Natural killer cell (primary cell): ENCODE data around the gene TMEM62. TPM values are rescaled to one million over a fixed set of nuclear protein-coding genes. Genes with fewer than 3 reads are reported as not detected.

ENCODE experiments used
- ATAC-seq, 3 donors: fragments of 150-1000 bp in 2 of 3; fragments of 200-7000 bp in 1 of 3; cut with Tn5 transposase; 1 replicate in 1 of 3; 2 replicates in 2 of 3; pipeline ENCODE4 v1.10.0; 2021; ENCODE audit warnings: mild to moderate bottlenecking in 2 of 3, moderate library complexity in 2 of 3
- DNase-seq, 2 donors: peaks; one replicate each; pipeline versions ENCODE4 v3.0.0 to v3.0.0-alpha.2; 2013 to 2021; ENCODE audit warnings: mixed read lengths in 1 of 2
- H3K27ac ChIP-seq: one replicate; pipeline ENCODE4 v1.5.1; 2013; ENCODE audit warnings: mild to moderate bottlenecking, low read length
- H3K27me3 ChIP-seq: one replicate; pipeline ENCODE4 v1.6.1; 2013; ENCODE audit warnings: low read length; ENCODE audit not compliant: control insufficient read depth, insufficient read depth
- H3K36me3 ChIP-seq: one replicate; pipeline ENCODE4 v1.6.1; 2013; ENCODE audit warnings: low read length; ENCODE audit not compliant: control insufficient read depth, insufficient read depth
- H3K4me1 ChIP-seq: one replicate; pipeline ENCODE4 v1.6.1; 2013; ENCODE audit warnings: low read length; ENCODE audit not compliant: control insufficient read depth, insufficient read depth
- H3K4me3 ChIP-seq: one replicate; pipeline ENCODE4 v1.5.1; 2013; ENCODE audit warnings: low read length
- H3K9me3 ChIP-seq: one replicate; pipeline ENCODE4 v1.6.1; 2013; ENCODE audit warnings: low read length; ENCODE audit not compliant: control insufficient read depth, insufficient read depth
- H3K27ac Mint-ChIP-seq, 2 donors: one replicate each; pipeline ENCODE4 v1.8.0; 2022; ENCODE audit warnings: mild to moderate bottlenecking in 2 of 2, mixed read lengths in 2 of 2, moderate library complexity in 1 of 2
- H3K27me3 Mint-ChIP-seq, 2 donors: one replicate each; pipeline ENCODE4 v1.8.0; 2022; ENCODE audit warnings: low read depth in 2 of 2, mixed read lengths in 2 of 2
- H3K36me3 Mint-ChIP-seq: one replicate; pipeline ENCODE4 v1.8.0; 2022; ENCODE audit warnings: mixed read lengths
- H3K4me1 Mint-ChIP-seq, 2 donors: one replicate each; pipeline ENCODE4 v1.8.0; 2022; ENCODE audit warnings: mixed read lengths in 2 of 2
- H3K4me3 Mint-ChIP-seq: one replicate; pipeline ENCODE4 v1.8.0; 2022; ENCODE audit warnings: mild to moderate bottlenecking, moderate library complexity, mixed read lengths
- H3K9me3 Mint-ChIP-seq, 2 donors: one replicate each; pipeline ENCODE4 v1.8.0; 2022; ENCODE audit warnings: mixed read lengths in 2 of 2
- CTCF ChIP-seq: fragments of 200-600 bp; IDR thresholded peaks from one replicate; pipeline ENCODE4 v1.8.0; 2022; ENCODE audit warnings: antibody characterized with exemption
- WGBS: methylation state at CpG from one replicate; pipeline ENCODE4 v1.1.7; 2013; ENCODE audit warnings: missing lambda C conversion rate; ENCODE audit not compliant: insufficient coverage; 5-methylcytosine and 5-hydroxymethylcytosine counted together
- intact Hi-C: fragments of 100-400 bp; cut with micrococcal nuclease; formaldehyde crosslinking; loops from one replicate; pipeline ENCODE4 v1.14.2; 2022
- total RNA-seq, 4 donors: library from RNA; stranded (reverse); fragments of 120-200 nt in 1 of 4; gene quantifications; one replicate each; pipeline versions ENCODE4 v1.2.3 to v1.2.4, GENCODE V29; 2013 to 2022

TMEM62 gene
- total RNA-seq, 3 donors from 2014 or later (not counting 1 experiment from before 2014, with no cell fraction given), result 39.4 to 43.8 (median 40.8) TPM

- Histone ChIP-seq H3K36me3 (peaks cover 34% of the 10 kb centered on the region), H3K27ac (no peak overlapping the region), H3K27me3 (no peaks in the 10 kb centered on the region), H3K4me1 (peaks cover 12% of the 10 kb centered on the region), H3K9me3 (no peaks in the 10 kb centered on the region), H3K4me3 (no peak overlapping the region)
- Mint-ChIP-seq H3K9me3 (no peaks in the 10 kb centered on the region), H3K4me3 (peak overlapping the region; percentile 90), H3K36me3 (peaks cover 20% of the 10 kb centered on the region), H3K4me1 (peaks cover 16 to 29% of the 10 kb centered on the region in 2 donors), H3K27ac (peak overlapping the region; percentile 84 to 97), H3K27me3 (no peaks in the 10 kb centered on the region)
- no peak for TF ChIP-seq CTCF
- DNase-seq (no peak), ATAC-seq (no peak)
- intact Hi-C loops, result no loop called here
- 96% methylated on average over 3 of the region's 3 CpGs for WGBS
These were observed 2.0 kb downstream of the TMEM62 start for GRCh38 chr15:43135351-43135750.

GRCh38 chr15:43143203-43143941, 10.0 kb downstream of the TMEM62 start:
- H3K4me3 ChIP-seq, result no peak overlapping the region
- Mint-ChIP-seq H3K9me3 (no peaks in the 10 kb centered on the region), H3K27ac (peak overlapping the region; percentile 42 to 45), H3K27me3 (no peaks in the 10 kb centered on the region), H3K4me3 (no peak overlapping the region), H3K4me1 (peaks cover 12 to 13% of the 10 kb centered on the region in 2 donors), H3K36me3 (peaks cover 28% of the 10 kb centered on the region)
- no peaks in the 10 kb centered on the region for H3K27me3 ChIP-seq
- H3K9me3 ChIP-seq, result no peaks in the 10 kb centered on the region
- intact Hi-C loops, result no loop called here
- no peaks in the 10 kb centered on the region for H3K4me1 ChIP-seq
- no peak for DNase-seq
- no peak overlapping the region for H3K27ac ChIP-seq
- no peak for ATAC-seq
- H3K36me3 ChIP-seq, result peaks cover 51% of the 10 kb centered on the region
- 97% methylated on average over 4 of the region's 4 CpGs for WGBS
- TF ChIP-seq CTCF, result no peak

GRCh38 chr15:43144512-43144911, 11.1 kb downstream of the TMEM62 start:
- H3K27ac Mint-ChIP-seq, result peak overlapping the region; percentile 42 to 45
- DNase-seq, result no peak
- no peak overlapping the region for H3K4me3 Mint-ChIP-seq
- ATAC-seq, result no peak
- intact Hi-C loops, result no loop called here
- H3K27me3 Mint-ChIP-seq, result no peaks in the 10 kb centered on the region
- Histone ChIP-seq H3K36me3 (peaks cover 49% of the 10 kb centered on the region), H3K4me1 (no peaks in the 10 kb centered on the region), H3K27ac (no peak overlapping the region), H3K9me3 (no peaks in the 10 kb centered on the region), H3K27me3 (no peaks in the 10 kb centered on the region), H3K4me3 (no peak overlapping the region)
- no peaks in the 10 kb centered on the region for H3K9me3 Mint-ChIP-seq
- no peak for TF ChIP-seq CTCF
- H3K36me3 Mint-ChIP-seq, result peaks cover 24% of the 10 kb centered on the region
- peaks cover 12 to 13% of the 10 kb centered on the region in 2 donors for H3K4me1 Mint-ChIP-seq

- no peaks in the 10 kb centered on the region for H3K27me3 Mint-ChIP-seq
- no peak for TF ChIP-seq CTCF
- peaks cover 12 to 14% of the 10 kb centered on the region in 2 donors for H3K4me1 Mint-ChIP-seq
- Histone ChIP-seq H3K4me3 (no peak overlapping the region), H3K4me1 (no peaks in the 10 kb centered on the region), H3K27ac (no peak overlapping the region), H3K36me3 (peaks cover 48% of the 10 kb centered on the region), H3K9me3 (no peaks in the 10 kb centered on the region), H3K27me3 (no peaks in the 10 kb centered on the region)
- H3K4me3 Mint-ChIP-seq, result no peak overlapping the region
- DNase-seq (no peak), ATAC-seq (no peak)
- intact Hi-C loops, result no loop called here
- H3K9me3 Mint-ChIP-seq, result no peaks in the 10 kb centered on the region
- 100% methylated on average over 3 of the region's 5 CpGs for WGBS
- H3K27ac Mint-ChIP-seq, result no peak overlapping the region
- H3K36me3 Mint-ChIP-seq, result peaks cover 14% of the 10 kb centered on the region
These were observed 12.8 kb downstream of the TMEM62 start for GRCh38 chr15:43146184-43146583.
